ENCODE measurements around the gene SCAMP4. TPM values are rescaled to one million over a fixed set of nuclear protein-coding genes. Genes with fewer than 3 reads are reported as not detected.
"Not testable (repeated sequence)": the region's sequence is repeated elsewhere in the genome, so short reads cannot be mapped to it uniquely, and the experiment has no call there.

SCAMP4 gene
- total RNA-seq, 1 donor from 2014 or later, result 16.4 TPM

DNA sequence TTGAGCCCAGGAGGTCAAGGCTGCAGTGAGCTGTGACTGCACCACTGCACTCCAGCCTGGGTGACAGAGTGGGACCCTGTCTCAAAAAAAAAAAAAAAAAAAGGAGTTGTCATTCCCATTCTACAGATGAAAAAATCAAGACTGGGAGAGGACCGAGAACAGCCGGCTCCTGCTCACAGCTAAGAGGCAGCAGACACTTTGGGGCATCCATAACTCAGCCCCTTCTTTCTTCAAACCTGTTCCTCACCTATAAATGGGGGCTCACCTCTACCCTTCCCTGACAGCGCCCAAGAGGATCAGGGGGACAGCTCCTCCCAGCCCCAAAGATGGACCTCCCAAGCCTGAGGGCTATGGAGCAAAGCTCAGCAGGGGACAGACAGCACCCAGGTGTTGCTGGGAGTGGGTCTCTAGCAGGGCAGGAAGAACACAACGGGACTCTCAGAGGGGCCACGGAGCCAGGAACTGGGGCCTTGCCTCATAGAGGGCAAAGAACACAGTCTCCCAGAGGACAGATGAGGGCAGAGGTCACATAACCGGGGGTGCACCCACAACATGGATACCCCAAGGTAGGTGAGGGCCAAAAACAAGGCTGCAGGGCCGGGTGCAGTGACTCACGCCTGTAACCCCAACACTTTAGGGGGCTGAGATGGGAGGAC, 38.4 kb upstream of the SCAMP4 start:
- no peak for DNase-seq (ENCODE audit: low spot score)

DNA sequence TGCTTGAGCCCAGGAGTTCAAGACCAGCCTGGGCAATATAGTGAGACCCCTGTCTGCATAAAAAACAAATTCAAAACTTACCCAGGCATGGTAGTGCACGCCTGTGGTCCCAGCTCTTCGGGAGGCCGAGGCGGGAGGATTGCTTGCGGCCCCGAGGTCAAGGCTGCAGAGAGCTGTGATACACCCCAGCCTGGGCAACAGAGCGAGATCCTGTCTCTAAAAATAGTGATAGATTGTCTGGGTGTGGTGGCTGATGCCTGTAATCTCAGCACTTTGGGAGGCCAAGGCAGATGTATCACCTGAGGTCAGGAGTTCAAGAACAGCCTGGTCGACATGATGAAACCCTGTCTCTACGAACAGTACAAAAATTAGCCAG, 37.9 kb upstream of the SCAMP4 start:
- DNase-seq (ENCODE audit: low spot score), result no peak

DNA sequence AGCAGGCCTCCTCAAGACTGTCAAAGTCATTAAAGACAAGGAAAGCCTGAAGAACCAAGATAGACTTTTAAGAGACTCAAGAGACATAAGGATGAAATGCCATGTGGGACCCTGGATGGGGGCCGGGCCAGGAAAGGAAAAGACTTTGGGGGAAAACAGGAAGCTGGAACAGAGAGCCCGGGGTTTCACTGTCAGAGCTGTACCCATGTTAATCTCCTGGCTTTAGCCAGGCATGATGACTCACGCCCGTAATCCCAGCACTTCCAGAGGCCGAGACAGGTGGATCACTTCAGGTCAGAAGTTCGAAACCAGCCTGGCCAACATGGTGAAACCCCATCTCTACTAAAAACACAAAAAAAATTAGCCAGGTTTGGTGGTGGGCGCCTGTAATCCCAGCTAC, 36.2 kb upstream of the SCAMP4 start:
- DNase-seq (ENCODE audit: low spot score), result no peak

DNA sequence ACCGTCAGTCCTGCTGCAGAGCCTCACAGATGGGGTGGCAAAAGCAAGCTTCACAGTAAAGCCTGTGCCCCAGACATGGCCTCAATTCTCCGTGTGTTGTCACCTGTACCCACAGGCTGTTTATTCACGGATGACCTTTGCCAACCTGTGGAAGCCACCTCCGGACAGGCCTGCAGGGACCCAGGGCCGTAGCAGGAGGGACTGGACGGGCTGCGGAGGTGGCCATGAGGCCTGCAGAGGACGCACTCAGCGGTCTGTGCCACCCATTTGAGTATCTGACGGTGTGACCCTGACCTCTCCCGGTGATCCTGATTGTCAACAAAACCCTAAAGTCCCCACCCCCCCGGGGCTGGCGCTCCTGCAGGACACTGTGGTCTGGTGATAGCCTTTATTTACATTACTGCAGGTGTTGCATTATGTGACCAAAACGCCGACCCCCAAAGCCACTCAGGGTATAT, 34.0 kb upstream of the SCAMP4 start:
- no peak for DNase-seq (ENCODE audit: low spot score)

DNA sequence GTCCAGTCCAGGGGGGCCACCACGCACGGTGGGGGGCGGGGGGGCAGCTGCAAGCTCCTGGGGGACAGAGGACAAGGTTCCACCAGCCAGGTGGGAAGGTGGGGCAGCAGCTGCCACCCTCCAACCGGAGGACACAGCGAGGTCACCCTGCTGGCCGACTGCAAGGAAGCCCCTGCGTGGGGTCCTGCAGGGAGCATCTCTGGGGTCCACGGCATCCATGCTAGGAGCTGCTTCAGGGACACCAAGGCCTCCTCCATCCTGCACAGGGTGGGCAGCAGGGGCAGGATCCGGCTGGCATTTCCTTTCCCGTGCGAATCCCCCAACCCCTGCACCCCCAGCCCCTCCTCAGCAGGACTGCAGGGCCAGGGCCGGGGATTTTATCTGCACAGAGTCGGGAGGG, 33.6 kb upstream of the SCAMP4 start:
- DNase-seq (ENCODE audit: low spot score), result no peak

DNA sequence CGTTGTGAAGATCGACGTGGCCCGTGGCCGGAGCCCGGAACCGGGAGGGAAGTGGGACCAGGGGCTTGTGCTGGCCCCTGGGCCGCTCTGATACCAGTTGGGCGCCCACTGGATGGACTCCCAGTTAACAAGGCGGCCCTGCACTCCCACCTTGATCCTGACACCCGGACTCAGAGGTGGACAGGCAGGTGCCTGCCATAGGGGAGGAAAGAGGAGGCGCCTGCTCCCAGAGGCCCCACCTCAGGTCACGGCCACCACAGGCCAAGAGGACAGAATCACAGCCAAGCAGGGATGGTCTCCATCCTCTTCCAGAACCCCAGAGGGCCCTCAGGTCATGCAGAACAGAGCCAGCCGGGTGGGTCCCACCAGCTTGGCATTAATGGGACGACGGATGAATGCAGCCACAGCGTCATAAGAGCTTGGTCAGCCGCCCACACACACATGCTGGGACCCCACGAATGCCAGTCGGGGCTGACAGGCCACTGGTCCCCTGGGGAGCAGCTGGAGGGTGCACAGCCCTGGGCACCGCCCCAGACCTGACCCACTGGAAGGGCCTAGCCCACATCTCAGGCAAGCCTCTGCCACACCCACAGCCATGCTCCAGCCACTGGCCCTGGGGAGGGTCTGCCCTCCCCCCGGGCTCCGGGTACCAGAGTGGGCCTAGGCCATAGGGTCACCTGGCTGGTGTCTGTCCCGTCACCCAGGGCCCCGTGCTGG, 32.2 kb upstream of the SCAMP4 start:
- DNase-seq (ENCODE audit: low spot score), result no peak

DNA sequence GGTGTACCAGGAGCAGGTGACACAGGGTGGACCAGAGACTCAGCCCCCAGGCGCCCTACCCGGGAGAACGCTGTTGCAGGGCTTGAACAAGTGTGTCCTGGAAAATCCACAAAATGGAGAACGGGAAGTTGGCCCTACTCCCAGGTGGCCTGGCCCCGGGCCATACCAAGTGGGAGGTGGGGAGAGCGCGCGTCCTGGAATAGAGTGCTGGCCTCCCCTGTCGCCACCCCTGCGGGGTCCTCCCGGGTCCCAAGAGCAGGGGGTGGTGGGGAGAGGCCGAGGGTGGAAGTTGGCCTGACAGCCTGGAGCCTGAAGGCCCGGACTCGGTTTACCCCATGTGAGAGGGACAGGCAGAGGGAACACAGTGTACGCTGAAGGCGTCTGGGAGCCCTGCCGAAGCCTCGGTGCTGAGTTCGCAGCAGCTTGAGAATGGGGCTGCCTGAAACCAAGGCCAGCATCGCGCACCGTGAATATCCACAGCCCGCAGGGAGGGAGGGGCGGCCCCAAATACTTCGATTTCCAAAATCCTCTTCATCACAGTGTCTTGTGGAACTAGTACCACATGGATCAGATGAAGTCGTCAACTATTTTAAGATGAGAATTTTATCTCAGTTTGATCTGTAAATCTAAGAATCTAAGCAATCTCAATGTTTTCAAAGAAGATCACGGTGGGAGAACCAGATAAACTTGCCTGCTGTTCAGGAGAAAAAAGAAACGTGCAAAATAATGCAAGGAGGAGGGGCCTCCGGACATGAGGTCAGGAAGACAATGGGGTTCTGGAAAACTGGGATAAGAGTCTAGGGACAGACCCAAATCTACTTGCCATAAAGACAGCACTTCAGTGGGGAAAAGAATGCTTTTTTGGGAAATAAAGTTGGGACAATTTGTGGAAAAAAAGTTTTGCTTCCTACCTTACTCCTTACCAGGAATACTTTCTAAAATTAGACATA, 31.4 kb upstream of the SCAMP4 start:
- DNase-seq (ENCODE audit: low spot score), result peak; percentile 43

DNA sequence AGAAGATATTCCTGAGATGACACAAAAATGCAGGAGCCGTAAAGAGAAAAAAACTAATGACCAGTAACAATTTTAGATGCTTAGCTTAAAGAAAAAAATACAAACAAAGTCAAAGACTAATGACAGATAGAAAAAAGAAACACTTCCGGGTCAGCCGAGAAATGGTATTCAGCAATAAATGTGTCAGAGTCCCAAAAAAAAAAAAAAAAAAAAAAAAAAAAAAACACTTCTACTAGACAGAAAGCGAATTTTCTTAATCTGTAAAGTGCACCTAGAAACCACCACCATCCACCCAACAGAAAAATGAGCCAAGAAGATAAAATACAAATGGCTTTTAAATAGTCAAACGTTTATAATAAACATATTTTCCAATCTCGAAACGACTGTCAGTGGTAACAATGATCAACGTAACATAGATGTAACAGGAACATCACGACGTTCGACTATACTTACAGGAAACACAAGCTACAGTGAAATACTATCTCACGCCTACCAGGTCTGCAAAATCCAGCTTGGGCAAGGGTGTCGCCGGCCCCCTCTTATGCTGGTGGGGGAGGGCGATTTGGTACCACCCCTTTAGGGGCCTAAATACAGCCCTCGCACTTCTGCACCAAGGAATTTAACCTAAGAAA, 30.5 kb upstream of the SCAMP4 start:
- no peak for DNase-seq (ENCODE audit: low spot score)

DNA sequence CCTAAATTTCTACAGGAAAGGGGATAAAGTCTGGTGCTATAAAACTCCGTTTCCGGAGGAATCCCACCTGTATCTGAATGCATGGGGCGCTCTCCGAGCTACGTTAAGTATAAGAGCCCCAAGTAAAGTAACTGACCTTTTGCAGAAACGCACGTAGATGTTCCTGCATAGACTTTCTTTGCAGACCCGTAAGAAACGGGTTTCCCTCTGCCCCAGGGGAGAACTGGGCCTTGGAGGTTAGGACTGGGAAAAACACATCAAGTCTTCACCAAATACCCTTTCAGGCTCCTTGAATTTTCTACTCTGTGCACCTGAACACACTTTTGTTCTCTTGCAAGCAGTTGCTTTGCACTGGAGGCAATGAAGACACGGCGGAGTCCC, 29.9 kb upstream of the SCAMP4 start:
- not testable (repeated sequence) for DNase-seq (ENCODE audit: low spot score)

DNA sequence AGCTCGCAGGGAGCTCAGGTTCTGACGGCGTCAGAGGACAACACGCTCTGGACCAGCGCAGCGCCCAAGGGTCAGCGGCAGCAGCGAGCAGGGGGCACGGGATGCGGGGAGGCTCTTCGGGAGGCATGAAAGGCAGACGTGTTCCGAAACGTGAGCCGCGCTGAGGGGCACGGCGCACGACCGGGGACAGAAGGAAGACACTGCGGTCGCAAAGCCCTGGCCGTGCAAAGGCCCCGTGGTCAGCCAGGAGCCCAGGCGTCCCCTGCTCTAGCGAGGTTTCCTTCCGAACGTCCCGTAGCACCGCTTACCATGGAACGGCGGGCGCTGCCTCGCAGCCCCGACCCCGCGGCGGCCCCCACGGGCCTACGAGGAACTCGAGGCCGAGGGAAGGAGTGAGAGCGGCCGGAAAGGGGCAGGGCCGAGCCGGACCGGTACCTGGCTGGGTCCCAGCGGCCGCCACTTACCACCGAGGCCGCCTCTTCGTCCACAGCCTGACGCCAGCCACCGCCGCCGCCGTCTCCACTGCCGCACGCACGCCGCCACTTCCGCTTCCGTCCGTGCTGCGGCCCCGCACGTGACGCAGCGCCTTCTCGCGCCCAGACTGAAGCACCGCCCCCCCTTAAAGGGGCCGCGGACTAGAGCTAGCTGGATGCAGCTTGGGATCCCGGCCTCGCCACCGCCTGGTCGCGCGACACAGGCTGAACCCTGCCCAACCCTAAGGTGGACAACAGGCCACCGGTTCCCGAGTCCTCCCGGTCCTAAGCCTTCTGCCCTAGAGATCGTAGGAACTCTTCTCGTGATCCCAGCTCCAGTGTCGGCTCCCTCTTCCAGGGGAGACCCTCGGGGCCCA, 29.3 kb upstream of the SCAMP4 start:
- peak; percentile 94 for DNase-seq (ENCODE audit: low spot score)

DNA sequence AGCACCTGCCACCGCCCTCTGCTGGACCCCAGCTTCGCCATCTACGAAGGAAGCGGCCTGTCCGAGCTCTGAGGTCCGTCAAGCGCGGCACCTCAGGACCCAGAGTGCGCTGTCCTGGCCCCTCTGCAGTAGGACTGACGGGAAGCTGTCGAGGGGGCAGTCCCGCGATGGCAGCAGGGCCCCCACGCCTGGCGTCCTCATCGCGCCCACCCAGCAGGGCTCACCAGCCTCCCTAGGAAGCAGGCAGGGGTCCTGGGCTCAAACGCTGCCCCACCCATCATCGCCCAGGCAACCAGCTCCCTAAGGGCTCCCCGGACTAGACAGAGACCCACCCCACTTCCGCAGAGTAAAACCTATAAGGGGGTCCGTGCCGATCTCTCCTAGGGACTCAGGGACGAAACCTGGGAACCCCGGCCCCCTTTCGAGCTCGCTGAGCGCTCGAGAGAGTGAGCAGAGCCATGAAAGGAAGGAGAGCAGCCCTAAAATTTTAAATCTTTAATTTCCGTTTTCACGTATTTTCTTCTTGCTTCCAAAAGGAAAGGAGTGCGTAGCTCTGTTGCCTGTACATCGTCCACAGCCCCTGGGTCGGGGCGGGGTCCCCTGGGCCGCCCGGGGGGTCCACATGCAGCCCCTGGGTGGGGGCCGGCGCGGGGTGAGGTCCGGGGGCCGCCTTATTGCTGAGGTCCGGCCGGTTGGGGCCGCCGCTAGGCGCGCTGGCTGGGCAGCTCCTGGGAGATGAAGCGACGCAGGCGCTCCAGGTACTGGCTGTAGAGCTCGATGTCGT, 28.5 kb upstream of the SCAMP4 start:
- peak; percentile 22 for DNase-seq (ENCODE audit: low spot score)

DNA sequence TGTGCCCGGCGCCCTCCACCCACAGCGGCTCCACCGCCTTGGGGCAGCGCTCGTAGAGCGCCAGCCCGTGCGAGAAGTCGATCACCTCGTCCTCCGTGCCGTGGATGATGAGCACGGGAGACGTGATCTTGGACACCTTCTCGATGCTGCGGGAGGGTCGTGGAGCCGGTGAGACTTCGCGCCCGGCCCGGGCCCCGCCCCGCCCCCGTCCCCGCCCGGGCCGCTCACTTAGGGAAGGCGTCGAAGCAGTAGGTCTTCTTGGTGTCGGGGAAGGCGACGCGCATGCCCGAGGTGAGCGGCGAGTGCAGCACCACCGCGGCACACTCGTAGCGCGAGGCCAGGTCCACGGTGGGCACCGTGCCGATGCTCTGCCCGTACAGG, 27.9 kb upstream of the SCAMP4 start:
- DNase-seq (ENCODE audit: low spot score), result not testable (repeated sequence)

DNA sequence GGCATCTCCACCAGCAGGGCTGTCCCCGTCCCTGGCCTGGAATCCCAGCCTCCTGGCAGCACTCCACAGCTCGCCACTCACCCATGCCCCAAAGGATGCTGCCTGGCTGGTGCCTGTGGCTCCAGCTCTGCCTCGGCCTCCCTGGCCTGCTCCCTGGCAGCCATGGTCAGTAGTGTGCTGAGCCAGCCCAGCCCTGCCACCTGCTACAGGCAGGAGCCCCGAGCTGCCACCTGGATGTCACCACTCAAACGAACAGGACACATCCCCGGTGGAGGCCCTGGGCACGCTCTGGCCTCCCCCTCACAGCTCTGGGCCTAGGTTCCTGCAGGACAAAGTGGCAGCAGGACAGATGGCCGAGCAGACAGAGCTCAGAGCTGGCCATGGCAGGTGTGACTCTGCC, 26.6 kb upstream of the SCAMP4 start:
- not testable (repeated sequence) for DNase-seq (ENCODE audit: low spot score)

DNA sequence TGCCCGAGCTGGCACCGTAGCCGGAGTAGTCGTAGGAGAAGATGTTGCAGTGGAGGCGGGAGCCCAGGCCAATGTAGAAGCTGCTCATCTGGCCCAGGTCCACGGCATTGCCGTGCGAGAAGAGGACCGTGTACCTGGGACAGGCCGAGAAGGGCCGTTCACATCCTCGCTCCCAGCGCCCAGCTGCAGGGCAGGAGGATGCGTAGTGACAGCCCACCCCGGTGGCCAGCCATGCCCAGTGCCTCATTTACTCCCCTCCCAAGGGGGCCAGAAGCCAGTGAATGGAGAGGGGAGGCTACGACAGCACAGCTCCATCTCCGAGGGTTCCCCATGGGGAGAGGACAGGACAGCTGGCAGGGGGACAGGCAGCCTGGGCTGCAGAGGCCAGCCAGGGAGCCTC, 25.2 kb upstream of the SCAMP4 start:
- not testable (repeated sequence) for DNase-seq (ENCODE audit: low spot score)

DNA sequence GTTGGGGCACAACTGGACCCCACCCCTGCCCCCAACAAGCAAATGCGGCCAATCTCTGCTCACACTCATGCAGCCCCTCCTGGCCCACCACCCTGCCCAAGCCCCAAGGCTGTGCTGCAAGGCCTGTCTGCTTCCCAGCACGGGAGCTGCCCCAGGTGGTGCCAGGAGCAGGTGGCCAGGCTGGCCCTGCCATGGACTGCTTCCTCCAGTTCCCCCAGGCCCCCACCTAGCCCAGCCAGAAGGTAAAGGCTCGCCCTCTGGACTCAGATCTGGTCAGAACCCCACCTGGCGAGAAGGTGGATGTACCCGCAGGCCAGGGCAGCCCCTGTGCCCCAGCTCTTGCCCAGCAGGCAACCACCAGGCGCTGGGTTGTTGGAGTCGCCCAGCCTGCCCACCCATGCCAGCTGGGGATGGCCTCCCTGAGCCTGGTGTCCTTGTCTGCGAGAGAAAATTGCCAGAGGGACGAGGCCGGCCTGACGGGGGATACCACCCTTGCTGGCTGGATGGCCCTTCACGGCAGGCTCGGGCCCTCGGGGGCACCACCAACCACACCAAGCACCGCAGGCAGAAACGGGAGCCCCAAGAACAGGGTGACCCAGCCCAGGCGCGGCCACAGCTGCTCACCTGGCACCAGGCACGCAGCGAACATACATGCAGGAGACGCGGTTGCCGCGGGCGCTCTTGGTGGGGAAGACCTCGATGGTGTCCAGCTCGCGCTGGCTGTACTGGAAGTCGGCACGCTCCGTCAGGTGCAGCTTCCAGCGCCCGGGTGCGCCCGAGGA, 24.4 kb upstream of the SCAMP4 start:
- no peak for DNase-seq (ENCODE audit: low spot score)

DNA sequence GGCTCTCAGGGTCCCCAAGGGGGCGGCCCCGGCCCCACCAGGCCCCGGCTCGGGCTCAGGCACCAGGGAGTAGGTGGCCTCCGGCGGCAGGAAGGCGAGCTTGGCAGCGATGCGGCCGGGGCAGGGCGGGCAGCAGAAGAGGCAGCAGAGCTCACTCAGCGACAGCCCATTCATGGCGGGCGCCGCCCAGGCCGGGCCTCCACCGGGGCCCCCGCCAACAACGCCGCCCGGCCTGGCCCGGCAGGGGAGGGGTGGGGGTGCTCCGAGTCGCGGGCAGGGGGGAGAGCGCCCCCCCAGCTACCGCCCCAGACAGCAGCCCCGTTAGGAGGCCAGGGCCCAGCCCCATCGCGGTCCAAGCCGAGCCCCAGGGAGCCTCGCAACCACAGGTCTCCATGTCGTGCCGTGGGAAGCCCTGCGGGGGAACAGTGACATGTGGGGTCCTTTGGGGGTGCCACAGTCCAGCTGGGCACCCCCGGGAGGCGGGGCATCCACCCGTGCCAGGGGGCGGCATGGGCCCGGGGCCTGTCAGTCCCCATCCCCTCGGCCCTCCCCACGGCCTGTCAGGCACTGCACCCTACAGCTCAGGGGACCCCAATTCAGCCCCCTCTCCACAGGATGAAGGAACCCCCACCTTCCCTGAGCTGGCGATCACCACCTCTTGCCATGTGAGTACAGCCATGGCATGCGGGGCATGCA, 23.7 kb upstream of the SCAMP4 start:
- not testable (repeated sequence) for DNase-seq (ENCODE audit: low spot score)

DNA sequence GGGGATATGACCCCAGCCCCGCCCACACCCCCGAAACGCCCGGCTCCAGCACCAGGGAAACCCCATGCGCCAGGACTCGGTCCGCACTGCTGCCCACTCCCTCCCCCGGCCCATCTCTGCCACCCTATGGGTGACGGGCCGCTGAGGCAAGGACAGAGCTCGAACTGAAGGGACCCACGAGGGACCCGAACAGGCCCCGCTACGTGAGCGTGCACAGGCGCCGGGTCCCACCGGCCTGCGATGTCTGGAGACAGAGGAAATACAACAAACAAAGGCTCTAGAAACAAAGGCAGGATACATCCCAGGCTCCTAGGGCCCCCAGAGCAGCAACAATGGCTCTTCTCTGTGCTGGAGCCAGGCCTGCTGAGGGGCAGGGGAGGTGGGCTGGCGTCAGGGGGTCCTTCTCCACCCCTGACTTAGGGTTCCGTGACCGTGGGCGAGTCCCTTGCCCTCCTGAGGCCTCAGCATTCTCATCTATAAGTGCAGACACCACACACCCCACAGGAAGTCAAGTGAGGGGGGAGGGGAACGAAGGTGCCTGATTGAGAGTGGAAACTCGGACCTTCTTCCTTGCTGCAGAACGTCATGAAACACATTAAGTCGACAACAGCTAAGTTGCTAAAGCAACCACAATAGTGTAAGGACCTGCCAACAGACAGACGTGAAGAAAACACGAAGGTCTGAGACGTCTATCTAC, 23.0 kb upstream of the SCAMP4 start:
- DNase-seq (ENCODE audit: low spot score), result no peak

Measured in umbilical cord (tissue), 2 donors.